IMR-90 (cell line): ENCODE data around the gene PKM. TPM values are rescaled to one million over a fixed set of nuclear protein-coding genes. Genes with fewer than 3 reads are reported as not detected.
A peak's percentile ranks its signal among the peaks of the same experiment; 100 is the strongest.

Source experiments
- ATAC-seq: fragments of 200-7000 bp; cut with Tn5 transposase; 2 replicates; pipeline ENCODE4 v1.9.1; 2020; ENCODE audit warnings: low read depth, mild to moderate bottlenecking, moderate library complexity
- BruUV-seq: library from RNA; stranded (reverse); fragments of 400-500 nt; replicated peaks from 2 replicates; lab custom pipeline; 2021; lab: Mats Ljungman, UMichigan
- CTCF ChIA-PET: fragments of 300-600 bp; formaldehyde crosslinking; extraction: SDS; loops from one replicate; lab custom pipeline; 2021; ENCODE audit warnings: antibody characterized with exemption; lab: Yijun Ruan, JAX
- POLR2A ChIA-PET: fragments of 300-600 bp; sonication (Branson Sonifier 250); formaldehyde crosslinking; loops from one replicate; lab custom pipeline; 2022; ENCODE audit warnings: antibody characterized with exemption; ENCODE audit not compliant: unreplicated experiment; lab: Charles Lee
- DNase-seq: peaks from one replicate; pipeline ENCODE4 v3.0.0; 2013
- H2AFZ ChIP-seq: replicated peaks from 2 replicates; pipeline ENCODE3; 2013; ENCODE audit warnings: low read length, mild to moderate bottlenecking; ENCODE audit not compliant: poor library complexity
- H2AK5ac ChIP-seq: 2 replicates; pipeline ENCODE4 v1.6.1; 2013; ENCODE audit warnings: low read depth, low read length, inconsistent platforms
- H2AK9ac ChIP-seq: replicated peaks from 2 replicates; pipeline ENCODE3; 2013; ENCODE audit warnings: mild to moderate bottlenecking, low read depth, low read length, moderate library complexity; ENCODE audit not compliant: poor library complexity
- H2BK120ac ChIP-seq: 2 replicates; pipeline ENCODE4 v1.6.1; 2013; ENCODE audit warnings: low read depth, low read length, inconsistent platforms
- H2BK15ac ChIP-seq: 3 replicates; pipeline ENCODE4 v1.6.1; 2013; ENCODE audit warnings: low read depth, low read length, inconsistent platforms
- H2BK20ac ChIP-seq: 2 replicates; pipeline ENCODE4 v1.6.1; 2013; ENCODE audit warnings: low read depth, mild to moderate bottlenecking, inconsistent platforms, low read length, moderate library complexity
- H2BK5ac ChIP-seq: 2 replicates; pipeline ENCODE4 v1.6.1; 2013; ENCODE audit warnings: mild to moderate bottlenecking, low read depth, low read length, inconsistent platforms; ENCODE audit not compliant: poor library complexity, severe bottlenecking
- H3K14ac ChIP-seq: replicated peaks from 2 replicates; pipeline ENCODE4 v1.6.1; 2013; ENCODE audit warnings: low read depth, low read length, inconsistent platforms
- H3K18ac ChIP-seq: 2 replicates; pipeline ENCODE4 v1.6.1; 2013; ENCODE audit warnings: low read depth, low read length, control low read depth
- H3K23ac ChIP-seq: 2 replicates; pipeline ENCODE4 v1.6.1; 2013; ENCODE audit warnings: low read depth, low read length, inconsistent platforms
- H3K27ac ChIP-seq: 2 replicates; pipeline ENCODE4 v1.5.1; 2013; ENCODE audit warnings: mild to moderate bottlenecking, control low read depth, low read length; ENCODE audit not compliant: insufficient read depth
- H3K27me3 ChIP-seq: 2 replicates; pipeline ENCODE4 v1.6.1; 2013; ENCODE audit warnings: low read length; ENCODE audit not compliant: control insufficient read depth, insufficient read depth
- H3K36me3 ChIP-seq: 2 replicates; pipeline ENCODE4 v1.6.1; 2013; ENCODE audit warnings: low read length, mixed read lengths; ENCODE audit not compliant: control insufficient read depth, insufficient read depth
- H3K4ac ChIP-seq: 2 replicates; pipeline ENCODE4 v1.6.1; 2013; ENCODE audit warnings: low read depth, low read length, inconsistent platforms
- H3K4me1 ChIP-seq: 2 replicates; pipeline ENCODE4 v1.6.1; 2013; ENCODE audit warnings: low read length, mixed read lengths; ENCODE audit not compliant: control insufficient read depth, insufficient read depth
- H3K4me2 ChIP-seq: 2 replicates; pipeline ENCODE4 v1.6.1; 2013; ENCODE audit warnings: low read depth, mild to moderate bottlenecking, control low read depth, low read length, moderate library complexity
- H3K4me3 ChIP-seq: 2 replicates; pipeline ENCODE4 v1.5.1; 2013; ENCODE audit warnings: low read depth, mild to moderate bottlenecking, control low read depth, low read length, moderate library complexity; ENCODE audit not compliant: insufficient read depth
- H3K56ac ChIP-seq: 2 replicates; pipeline ENCODE4 v1.6.1; 2013; ENCODE audit warnings: low read length, inconsistent platforms; ENCODE audit not compliant: insufficient read depth; ENCODE audit errors: extremely low read depth
- H3K79me1 ChIP-seq, 2 experiments: 2 replicates each; pipeline ENCODE4 v1.6.1; 2013; ENCODE audit warnings: low read length in 2 of 2, inconsistent platforms in 1 of 2, low read depth in 1 of 2
- H3K9ac ChIP-seq: 2 replicates; pipeline ENCODE4 v1.6.1; 2013; ENCODE audit warnings: low read depth, low read length, control low read depth
- H3K9me1 ChIP-seq: 2 replicates; pipeline ENCODE4 v1.6.1; 2013; ENCODE audit warnings: low read length, inconsistent platforms; ENCODE audit not compliant: insufficient read depth
- H3K9me3 ChIP-seq: 2 replicates; pipeline ENCODE4 v1.6.1; 2013; ENCODE audit warnings: low read length; ENCODE audit not compliant: control insufficient read depth, insufficient read depth
- H4K20me1 ChIP-seq: 2 replicates; pipeline ENCODE4 v1.6.1; 2013; ENCODE audit warnings: low read length, inconsistent platforms; ENCODE audit not compliant: insufficient read depth
- H4K5ac ChIP-seq: 2 replicates; pipeline ENCODE4 v1.6.1; 2013; ENCODE audit warnings: mild to moderate bottlenecking, low read depth, low read length, control low read depth
- H4K8ac ChIP-seq, 2 experiments: 2 replicates each; pipeline ENCODE4 v1.6.1; 2013; ENCODE audit warnings: low read depth in 2 of 2, low read length in 2 of 2, control low read depth in 1 of 2, inconsistent platforms in 1 of 2
- H4K91ac ChIP-seq: 2 replicates; pipeline ENCODE4 v1.6.1; 2013; ENCODE audit warnings: low read depth, low read length, inconsistent platforms; ENCODE audit not compliant: insufficient read depth
- CHD1 ChIP-seq: IDR thresholded peaks from 2 replicates; pipeline ENCODE4 v1.6.1; 2012; ENCODE audit warnings: low read depth, low read length, improper control_type of control experiment
- FOS ChIP-seq: fragments of 150-350 bp; IDR thresholded peaks from 2 replicates; pipeline ENCODE4 v1.6.1; 2016; ENCODE audit warnings: low read depth, low read length
- MAFK ChIP-seq: IDR thresholded peaks from 2 replicates; pipeline ENCODE4 v1.6.1; 2012; ENCODE audit warnings: low read depth, low read length, improper control_type of control experiment
- NFE2L2 ChIP-seq: fragments of 150-350 bp; IDR thresholded peaks from 2 replicates; pipeline ENCODE4 v1.6.1; 2016; ENCODE audit warnings: low read depth, mild to moderate bottlenecking, low read length
- POLR2A ChIP-seq: IDR thresholded peaks from 2 replicates; pipeline ENCODE4 v1.6.1; 2012; ENCODE audit warnings: mild to moderate bottlenecking, low read depth, low read length
- RAD21 ChIP-seq: IDR thresholded peaks from 2 replicates; pipeline ENCODE4 v1.6.1; 2012; ENCODE audit warnings: low read length, improper control_type of control experiment
- WGBS, 2 experiments: methylation state at CpG; one replicate each; pipeline versions ENCODE4 v1.1.5 to v1.1.7; 2013; ENCODE audit warnings: missing lambda C conversion rate in 2 of 2; ENCODE audit not compliant: insufficient read length in 1 of 2; ENCODE audit errors: extremely low coverage in 2 of 2; 5-methylcytosine and 5-hydroxymethylcytosine counted together
- dilution Hi-C: fragments of 300-500 bp; cut with HindIII; formaldehyde crosslinking; loops from one replicate; pipeline ENCODE4 v1.14.3; 2018; ENCODE audit warnings: low sequenced_read_pairs; ENCODE audit not compliant: unreplicated experiment
- in situ Hi-C: fragments of 300-500 bp; cut with MboI; formaldehyde crosslinking; loops from 3 replicates; pipeline ENCODE4 v1.14.3; 2019; ENCODE audit warnings: low sequenced_read_pairs, inconsistent platforms, mixed read lengths
- intact Hi-C: fragments of 100-400 bp; cut with micrococcal nuclease; formaldehyde crosslinking; loops from 2 replicates; pipeline ENCODE4 v1.10.0; 2022
- polyA plus RNA-seq, 3 experiments: library from polyadenylated mRNA; depleted of rRNA; stranded (reverse); fragments of >200 nt; gene quantifications; 2 replicates each; pipeline ENCODE4 v1.2.3, GENCODE V29; 2012; ENCODE audit warnings: low replicate concordance in 1 of 3
- total RNA-seq: library from RNA; depleted of rRNA; stranded (reverse); fragments of >200 nt; gene quantifications from 2 replicates; pipeline ENCODE4 v1.2.3, GENCODE V29; 2012
- TF ChIP-seq, protein P1 (sequence below): fragments of 150-350 bp; IDR thresholded peaks from 2 replicates; pipeline ENCODE4 v1.6.1; 2016; ENCODE audit warnings: low read depth, mild to moderate bottlenecking, low read length, moderate library complexity, borderline replicate concordance

Gene PKM
- total and polyA plus RNA-seq, 2 of the 4 experiments (the other 2 are of a cell fraction): 2,219 to 3,859 TPM

DNA sequence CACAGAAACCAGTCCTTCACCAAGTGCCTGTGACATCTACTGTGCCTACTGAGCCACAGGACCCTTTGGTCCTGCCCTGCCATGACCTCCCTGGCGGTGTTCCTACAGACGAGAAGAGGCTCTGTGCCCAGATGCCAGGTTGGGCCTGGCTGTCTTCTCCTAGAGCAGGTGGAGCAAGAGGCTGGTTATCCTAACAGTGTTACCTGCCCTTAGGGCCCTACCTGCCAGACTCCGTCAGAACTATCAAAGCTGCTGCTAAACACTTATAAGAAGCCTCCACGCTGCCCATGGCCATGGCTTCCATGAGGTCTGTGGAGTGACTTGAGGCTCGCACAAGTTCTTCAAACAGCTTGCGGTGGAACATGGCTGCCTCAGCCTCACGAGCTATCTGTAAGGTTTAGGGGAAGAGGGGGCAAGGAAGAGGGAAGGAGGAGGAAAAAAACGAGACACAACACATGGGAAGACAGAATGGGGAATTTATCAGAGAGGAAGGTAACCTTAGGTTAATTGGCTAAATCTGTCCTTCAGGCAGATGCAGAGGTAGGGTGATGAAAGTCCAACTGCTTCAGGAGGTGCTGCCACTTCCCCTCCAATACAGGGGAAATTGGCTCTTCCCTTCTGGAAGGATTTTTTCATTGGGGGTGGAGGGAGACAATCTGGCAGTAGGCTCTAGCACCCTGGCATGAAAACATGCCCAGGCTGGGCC, 28.0 kb downstream of the PKM start:
- no peak overlapping the region for H2BK20ac ChIP-seq
- H2BK120ac ChIP-seq: no peak overlapping the region
- no peak overlapping the region for H3K4me3 ChIP-seq
- peaks cover 94% of the 10 kb centered on the region for H3K36me3 ChIP-seq
- H3K23ac ChIP-seq: 0 out of 2 replicates have a peak overlapping the region, but pooled peaks have one; percentile 4
- TF ChIP-seq RAD21 (no peak), MAFK (no peak), POLR2A (no peak), FOS (no peak), CHD1 (no peak), NFE2L2 (no peak)
- TF ChIP-seq, protein P1, sequence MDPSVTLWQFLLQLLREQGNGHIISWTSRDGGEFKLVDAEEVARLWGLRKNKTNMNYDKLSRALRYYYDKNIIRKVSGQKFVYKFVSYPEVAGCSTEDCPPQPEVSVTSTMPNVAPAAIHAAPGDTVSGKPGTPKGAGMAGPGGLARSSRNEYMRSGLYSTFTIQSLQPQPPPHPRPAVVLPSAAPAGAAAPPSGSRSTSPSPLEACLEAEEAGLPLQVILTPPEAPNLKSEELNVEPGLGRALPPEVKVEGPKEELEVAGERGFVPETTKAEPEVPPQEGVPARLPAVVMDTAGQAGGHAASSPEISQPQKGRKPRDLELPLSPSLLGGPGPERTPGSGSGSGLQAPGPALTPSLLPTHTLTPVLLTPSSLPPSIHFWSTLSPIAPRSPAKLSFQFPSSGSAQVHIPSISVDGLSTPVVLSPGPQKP: no peak
- POLR2A ChIA-PET: no interaction called here
- H3K18ac ChIP-seq: no peak overlapping the region
- 0 out of 2 replicates have a peak overlapping the region, but pooled peaks have one; percentile 3 for H2AK5ac ChIP-seq
- H2BK5ac ChIP-seq: peak overlapping the region; percentile 32
- H3K4me2 ChIP-seq: no peak overlapping the region
- H3K14ac ChIP-seq: no peak overlapping the region
- CTCF ChIA-PET: no interaction called here
- dilution Hi-C loops: no loop called here
- no peaks in the 10 kb centered on the region for H3K27me3 ChIP-seq
- H3K4ac ChIP-seq: peak overlapping the region; percentile 4; the same call in 1 of the 2 replicates
- peaks cover 8% of the 10 kb centered on the region; the same call in 1 of the 2 replicates for H3K9me1 ChIP-seq
- H2AFZ ChIP-seq: peak overlapping the region; percentile 51
- no peak overlapping the region for H4K5ac ChIP-seq
- H4K20me1 ChIP-seq: peaks cover 99% of the 10 kb centered on the region
- H3K9me3 ChIP-seq: no peaks in the 10 kb centered on the region
- H3K4me1 ChIP-seq: peaks cover 2% of the 10 kb centered on the region; the same call in 1 of the 2 replicates
- H3K56ac ChIP-seq: no peak overlapping the region
- H3K27ac ChIP-seq: no peak overlapping the region
- ATAC-seq (no peak), DNase-seq (no peak)
- no peak overlapping the region for H3K9ac ChIP-seq
- H4K91ac ChIP-seq: no peak overlapping the region
- in situ Hi-C loops: no loop called here
- H2AK9ac ChIP-seq: peak overlapping the region; percentile 22
- H2BK15ac ChIP-seq: no peak overlapping the region
- 100% methylated on average over 2 of the region's 8 CpGs; no CpG with 5 or more reads in 1 of the 2 experiments for WGBS, 2 experiments
- H3K79me1 ChIP-seq: peaks cover 43 to 79% of the 10 kb centered on the region in 2 experiments
- BruUV-seq: no TSS peak
- peak overlapping the region in 1 of 2 experiments; percentile 6; a peak in 1 of 4 replicates for H4K8ac ChIP-seq
- intact Hi-C loops: no loop called here
